HG02623 (cell line): ENCODE measurements around the gene TNFRSF9.
"Not testable (repeated sequence)": the region's sequence is repeated elsewhere in the genome, so short reads cannot be mapped to it uniquely, and the experiment has no call there.

ENCODE experiments used
- ATAC-seq: cut with Tn5 transposase; IDR thresholded peaks from one replicate; pipeline ENCODE4 v1.9.1; 2021; ENCODE audit warnings: moderate library complexity; ENCODE audit not compliant: unreplicated experiment

Gene TNFRSF9

DNA sequence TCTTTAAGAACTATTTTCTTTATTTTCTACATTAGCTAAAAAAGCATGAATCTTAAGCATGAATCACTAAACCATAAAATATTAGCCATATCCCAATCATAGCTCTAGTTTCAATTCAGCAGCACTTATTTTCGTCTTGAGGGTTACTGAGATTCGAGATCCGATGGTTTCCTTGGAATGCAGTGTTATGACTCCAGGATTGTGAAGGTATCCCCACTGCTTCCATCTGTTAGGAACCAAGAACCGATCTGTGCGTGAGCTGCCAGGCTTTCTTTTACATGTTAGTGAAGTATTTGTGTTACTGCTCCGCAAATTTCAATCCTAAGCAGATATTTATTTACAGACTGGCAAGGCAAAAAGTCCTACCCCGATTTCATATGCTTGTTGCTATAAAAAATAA, 18.8 kb downstream of the TNFRSF9 start:
- ATAC-seq = no peak

DNA sequence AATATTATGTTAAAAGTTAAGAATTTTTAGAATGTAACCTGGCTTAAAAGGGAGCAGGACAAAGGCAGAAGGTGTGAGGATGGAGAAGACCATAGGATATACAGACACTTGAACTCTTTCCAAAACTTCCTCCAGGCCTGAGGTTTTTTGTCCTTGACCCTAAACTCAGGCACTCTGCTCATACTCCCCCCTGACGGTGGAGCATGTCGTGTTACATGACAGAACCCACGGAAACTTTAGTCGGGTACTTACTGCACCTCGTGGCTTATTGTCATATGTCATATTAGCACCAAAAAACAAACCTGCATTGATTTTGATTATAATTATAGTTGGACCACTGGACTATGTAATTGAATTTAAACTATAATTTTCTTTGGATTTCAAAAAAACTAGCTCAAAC, 20.8 kb downstream of the TNFRSF9 start:
- no peak for ATAC-seq

DNA sequence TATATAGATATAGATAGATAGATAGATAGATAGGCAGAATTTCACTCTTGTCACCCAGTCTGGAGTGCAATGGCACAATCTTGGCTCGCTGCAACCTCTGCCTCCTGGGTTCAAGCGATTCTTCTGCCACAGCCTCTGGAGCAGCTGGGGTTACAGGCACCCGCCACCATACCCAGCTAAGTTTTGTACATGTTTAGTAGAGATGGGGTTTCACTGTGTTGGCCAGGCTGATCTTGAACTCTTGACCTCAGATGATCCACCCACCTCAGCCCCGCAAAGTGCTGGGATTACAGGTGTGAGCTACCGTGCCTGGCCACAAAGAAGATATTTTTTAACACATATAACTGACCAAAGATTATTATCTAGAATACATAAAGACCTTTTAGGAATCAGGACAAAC, 22.7 kb downstream of the TNFRSF9 start:
- not testable (repeated sequence) for ATAC-seq

DNA sequence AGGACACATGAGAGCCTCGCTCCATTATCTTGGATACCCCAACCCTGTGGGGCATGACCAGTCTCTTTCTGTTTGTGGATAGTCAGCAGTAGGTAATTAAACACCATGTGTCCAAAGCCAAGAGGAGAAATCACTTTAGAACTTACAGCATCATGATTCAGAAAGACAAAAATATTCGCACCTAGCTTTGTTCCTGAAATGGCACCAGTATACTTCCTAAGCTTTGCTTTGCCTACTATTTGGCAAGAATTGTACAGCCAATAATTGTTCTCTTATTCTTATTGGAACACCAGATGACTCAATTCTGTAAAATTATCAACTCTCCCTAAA, 24.2 kb downstream of the TNFRSF9 start:
- no peak for ATAC-seq

DNA sequence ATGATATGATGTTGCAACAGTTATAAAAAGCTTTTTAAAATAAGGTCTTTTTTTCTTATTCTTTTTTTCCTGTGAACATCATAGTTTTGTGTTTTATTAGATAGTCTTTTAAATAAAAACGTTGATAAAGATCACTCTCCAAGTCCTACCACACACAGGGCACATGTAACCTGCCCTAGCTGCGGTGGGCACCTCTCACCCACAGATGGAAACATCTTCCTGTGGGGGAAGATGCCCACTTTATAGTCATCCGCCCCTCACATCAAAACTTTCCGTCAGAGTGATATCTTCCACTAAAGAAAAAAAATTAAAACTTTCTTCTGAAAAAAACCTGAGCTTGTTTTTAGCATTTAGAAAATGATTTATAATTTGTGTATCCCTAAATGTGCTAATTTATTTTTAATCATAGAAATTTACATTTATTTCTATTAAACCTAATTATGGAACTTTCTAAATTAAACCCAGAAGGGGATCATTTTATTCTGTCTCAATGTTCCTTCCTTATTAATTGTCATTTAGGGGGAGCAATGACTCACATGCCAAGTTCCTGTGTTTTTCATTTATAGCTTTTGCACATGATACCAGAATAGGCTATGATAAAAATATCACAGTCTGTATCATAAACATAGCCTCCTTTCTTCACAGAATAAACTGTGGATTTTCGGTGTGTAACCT, 24.7 kb downstream of the TNFRSF9 start:
- no peak for ATAC-seq

DNA sequence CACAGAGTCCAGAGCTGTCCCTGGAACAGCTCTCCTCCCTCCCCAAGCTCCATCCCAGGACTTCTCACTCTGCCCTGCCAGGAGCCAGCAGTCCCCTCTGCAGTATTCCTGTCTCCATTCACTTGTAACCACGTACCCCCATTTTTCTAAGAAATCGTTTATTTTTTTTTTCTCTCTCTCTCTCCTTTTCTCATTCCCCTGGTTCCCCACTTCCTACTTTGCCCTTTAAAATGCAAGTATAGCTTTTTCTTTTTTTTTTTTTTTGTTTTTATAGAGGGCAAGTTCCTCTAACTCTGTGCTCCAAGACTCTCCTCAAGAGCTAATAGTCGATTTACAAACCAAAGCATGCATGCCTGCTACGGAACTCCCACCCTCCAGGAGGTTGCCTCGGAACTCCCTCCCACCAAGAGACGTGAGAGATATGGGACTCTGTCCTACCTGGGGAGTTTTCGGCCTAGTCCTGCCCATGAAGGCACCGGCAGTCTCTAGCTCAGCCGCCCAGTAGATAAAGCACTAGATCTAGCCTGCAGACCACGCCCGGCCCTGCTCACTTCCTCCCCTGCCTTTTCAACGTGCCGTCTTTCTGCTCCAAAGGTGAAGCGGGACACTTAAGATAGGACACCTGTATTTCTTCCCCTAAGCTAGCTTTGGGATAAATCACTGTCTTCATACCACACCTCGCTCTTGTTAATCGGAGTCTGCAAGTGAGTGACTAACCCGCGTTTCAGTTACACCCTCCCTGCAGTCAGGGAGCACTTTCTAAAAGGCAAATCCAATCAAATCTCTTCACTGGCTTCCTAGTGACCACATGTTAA, 27.7 kb downstream of the TNFRSF9 start:
- ATAC-seq = no peak

DNA sequence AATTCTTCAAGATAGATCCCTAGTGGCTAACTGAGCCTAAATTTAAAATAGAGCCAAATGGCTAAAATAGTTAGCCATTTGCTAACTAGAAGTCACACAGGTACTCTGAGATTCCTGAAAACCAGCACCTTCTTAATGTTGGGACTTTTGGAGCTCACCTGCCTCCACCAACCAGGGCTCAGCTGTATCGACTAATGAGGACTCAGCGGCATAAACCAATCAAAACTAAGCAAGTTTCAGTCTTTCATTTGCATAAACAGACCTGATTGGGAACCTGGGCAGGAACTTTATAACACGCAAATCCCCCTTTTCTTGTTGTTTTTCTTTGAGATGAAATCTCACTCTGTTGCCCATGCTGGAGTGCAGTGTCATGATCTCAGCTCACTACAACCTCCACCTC, 28.5 kb downstream of the TNFRSF9 start:
- no peak for ATAC-seq

DNA sequence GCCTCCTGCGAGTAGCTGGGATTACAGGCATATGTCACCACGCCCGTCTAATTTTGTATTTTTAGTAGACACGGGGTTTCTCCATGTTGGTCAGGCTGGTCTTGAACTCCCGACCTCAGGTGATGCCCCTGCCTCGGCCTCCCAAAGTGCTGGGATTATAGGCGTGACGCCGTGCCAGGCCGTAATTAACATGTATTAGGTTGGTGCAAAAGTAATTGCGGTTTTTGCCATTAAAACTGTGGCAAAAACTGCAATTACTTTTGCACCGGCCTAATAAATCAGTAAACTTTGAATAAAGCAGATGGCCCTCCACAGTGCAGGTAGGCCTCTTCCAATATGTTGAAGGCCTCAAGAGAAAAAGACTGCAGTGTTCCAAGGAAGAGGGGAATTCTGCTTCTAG, 35.4 kb downstream of the TNFRSF9 start:
- ATAC-seq = no peak

DNA sequence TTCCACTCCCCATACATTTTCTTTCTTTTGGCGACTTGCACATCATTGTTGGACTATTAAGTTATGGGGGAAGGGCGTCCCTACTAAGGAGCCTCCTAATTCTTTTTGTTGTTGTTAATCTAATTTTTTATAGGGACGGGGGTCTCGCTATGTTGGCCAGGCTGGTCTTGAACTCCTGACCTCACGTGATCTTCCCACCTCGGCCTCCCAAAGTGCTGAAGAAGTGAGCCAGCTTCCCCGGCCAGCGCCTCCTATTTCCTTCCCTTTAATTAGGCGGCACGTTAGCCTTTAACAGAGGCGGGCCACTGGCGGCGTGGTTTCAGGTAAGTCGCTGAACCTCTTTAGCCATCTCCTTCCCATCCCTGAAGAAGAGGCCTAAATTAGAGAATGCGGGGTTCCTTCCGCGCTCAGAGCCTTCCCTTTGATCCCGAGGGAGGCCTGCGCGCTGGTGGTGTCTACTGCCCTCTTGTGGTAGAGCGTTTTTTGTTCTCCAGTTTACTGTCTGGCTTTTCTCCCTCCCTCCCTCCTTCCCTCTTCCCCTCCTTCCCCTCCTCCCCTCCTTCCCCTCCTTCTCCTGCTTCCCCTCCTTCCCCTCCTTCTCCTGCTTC, 38.1 kb downstream of the TNFRSF9 start:
- ATAC-seq = no peak

DNA sequence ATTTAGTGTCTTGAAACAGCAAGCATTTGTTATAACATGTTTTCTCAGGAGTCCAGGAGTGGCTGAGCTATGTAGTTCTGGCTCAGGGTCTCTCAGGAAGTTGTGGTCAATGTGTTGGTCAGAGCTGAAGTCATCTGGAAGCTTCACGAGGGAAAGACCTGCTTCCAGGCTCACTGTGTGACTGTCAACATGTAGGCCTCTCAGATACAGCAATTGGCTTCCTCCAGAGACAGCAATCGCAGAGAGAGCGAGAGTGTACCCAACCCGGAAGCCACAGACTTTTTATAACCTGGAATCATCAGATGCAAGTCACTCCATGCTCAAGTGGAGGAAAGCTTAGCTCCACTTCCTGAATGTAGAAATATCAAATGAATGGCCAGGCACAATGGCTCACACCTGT, 40.9 kb downstream of the TNFRSF9 start:
- ATAC-seq = no peak

DNA sequence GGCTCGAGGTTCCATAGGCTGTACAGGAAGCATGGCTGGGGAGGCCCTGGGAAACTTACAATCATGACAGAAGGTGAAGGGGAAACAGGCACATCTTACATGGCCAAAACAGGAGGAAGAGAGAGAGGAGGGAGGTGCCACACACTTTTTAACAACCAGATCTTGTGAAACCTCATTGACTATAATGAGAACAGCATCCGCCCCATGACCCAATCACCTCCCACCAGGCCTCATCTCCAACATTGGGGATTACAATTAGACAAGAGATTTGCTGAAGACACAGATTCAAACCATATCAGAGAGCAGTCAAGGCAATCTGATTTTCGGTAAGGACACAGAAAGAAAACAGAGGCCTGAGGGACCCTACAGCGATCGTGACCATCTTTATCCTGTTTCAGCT, 41.7 kb downstream of the TNFRSF9 start:
- no peak for ATAC-seq

DNA sequence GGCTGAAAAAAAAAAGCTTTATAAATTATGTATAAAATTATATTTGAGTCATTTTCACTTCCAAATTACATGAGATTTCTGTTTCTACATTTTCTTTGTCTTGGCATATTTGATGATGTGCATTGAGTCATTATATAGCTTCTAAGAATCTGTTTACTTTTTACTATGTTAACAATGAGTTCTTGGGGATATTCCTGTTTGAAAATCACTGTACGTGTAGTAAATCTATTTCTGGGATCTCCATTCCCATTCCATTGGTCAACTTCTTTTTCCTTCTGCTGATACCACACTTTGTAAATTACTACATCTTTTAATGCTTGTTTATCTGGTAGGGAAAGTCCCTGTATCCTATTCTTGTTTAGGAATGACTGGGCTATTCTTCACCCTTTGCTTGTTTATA, 43.6 kb downstream of the TNFRSF9 start:
- no peak for ATAC-seq

DNA sequence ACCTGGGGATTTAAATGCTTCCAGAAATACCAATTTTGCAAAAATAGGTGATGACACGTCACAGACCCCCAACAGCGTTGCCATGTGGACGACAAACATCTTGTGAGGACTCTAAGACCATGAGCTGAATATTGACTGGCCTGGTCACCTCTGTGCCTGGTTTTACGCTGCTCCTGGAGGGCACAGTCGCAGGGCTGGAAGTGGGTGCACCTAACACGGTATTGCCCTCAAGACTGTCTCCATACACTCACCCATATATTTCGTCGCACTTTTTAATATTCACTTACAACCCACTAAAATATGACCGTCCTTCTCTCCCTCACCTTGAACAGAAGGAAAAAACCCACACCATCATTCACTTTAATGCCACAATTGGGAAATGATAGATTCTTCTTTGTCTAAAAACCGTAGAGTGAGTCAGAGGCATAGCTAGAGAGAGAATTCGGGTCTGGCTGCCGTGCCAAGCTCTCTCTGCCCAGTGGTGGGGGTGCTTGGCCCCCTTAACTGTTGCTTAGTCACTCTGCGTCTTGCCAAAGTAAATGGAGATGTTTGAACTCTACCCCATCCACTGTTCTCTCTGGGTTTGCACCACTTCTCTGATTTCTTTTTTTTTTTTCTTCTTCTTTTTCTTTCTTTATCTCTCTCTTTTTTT, 47.0 kb downstream of the TNFRSF9 start:
- no peak for ATAC-seq

DNA sequence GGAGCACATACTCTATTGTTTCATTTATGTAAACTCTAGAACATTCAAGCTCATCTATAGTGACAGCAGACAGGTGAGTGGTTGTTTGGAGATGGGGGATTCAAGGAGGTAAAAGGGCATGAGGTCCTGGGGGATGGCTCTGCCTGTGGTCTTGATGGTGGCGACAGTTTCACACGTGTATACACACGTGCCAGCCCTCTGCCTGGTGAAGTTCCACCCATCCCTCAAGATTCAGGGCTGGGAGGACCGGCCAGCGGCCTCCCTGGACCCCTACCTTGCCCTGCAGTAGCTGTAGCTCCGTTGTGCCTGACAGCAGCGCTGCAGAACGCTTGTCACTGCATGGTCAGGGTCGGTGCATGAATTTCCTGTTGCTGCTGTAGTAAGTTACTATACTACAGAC, 48.8 kb downstream of the TNFRSF9 start:
- ATAC-seq = no peak

DNA sequence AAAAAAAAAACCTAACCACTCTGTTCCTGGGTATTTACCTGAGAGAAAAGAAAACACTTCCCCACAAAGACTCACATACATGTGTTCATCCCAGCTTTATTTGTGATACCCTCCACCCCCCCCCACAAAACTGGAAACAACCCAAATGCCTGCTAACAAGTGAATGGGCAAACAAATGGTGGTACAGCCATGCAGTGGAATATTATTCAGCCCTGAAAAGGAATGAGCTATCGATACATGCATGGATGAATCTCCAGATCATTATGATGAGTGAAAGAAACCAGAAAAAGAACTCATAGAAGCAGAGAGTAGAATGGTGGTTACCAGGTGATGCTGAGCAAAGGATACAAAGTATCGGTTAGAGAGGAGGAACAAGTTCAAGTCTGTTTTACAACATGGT, 49.8 kb downstream of the TNFRSF9 start:
- ATAC-seq = no peak

DNA sequence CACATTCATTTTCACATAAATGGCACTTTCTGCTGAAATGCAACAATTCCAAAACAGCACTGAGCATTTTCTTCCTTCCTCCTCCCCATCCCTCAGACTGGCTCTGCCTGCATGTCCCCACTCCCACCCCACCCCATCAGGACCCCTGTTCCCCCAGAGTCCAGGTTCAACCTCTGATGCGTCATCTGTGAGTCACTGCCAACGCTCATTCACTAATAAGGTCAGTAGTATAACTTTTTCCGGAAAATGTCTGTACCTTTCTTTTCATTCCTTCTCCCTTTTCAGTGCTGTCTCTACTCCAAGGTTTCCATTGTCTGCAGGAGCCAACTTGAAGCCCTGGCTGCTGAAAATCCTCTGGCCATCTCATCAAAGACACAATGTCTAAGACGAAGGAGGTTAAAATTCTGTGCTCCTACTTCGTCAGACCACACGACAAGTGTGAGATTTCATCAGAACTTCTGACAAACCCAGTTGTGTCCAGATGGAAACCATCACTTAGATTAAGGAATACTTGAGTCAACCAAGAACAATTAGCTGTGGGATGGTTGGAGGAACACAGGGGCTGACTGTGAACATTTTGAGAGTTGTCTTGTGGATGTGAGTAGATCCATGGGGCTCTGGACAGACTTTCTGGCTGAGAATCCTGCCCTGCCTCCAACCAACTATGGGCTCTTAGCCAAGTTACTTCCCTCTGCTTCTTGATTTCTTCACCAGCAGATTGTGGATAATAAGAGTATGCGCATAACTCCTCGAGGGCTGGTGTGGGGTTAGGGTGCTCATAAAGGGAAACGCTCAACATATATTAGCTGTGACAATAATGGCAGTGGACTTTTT, 52.2 kb downstream of the TNFRSF9 start:
- ATAC-seq = no peak

DNA sequence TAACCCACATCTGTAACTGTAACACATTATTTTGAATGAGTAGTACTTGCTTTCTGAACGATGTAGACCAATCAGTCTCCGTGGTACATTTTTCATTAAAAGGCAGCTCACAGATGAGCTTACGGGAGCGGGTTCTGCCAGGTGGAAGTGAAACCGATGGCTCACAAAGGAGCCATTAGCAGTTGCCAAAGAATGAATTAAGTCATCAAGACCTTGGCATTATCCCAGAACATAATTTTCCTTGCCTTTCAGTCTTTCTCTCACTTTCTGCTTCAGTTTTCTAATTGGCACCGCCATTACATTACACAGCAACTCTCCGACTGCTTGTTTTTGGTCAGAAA, 54.3 kb downstream of the TNFRSF9 start:
- ATAC-seq = no peak

DNA sequence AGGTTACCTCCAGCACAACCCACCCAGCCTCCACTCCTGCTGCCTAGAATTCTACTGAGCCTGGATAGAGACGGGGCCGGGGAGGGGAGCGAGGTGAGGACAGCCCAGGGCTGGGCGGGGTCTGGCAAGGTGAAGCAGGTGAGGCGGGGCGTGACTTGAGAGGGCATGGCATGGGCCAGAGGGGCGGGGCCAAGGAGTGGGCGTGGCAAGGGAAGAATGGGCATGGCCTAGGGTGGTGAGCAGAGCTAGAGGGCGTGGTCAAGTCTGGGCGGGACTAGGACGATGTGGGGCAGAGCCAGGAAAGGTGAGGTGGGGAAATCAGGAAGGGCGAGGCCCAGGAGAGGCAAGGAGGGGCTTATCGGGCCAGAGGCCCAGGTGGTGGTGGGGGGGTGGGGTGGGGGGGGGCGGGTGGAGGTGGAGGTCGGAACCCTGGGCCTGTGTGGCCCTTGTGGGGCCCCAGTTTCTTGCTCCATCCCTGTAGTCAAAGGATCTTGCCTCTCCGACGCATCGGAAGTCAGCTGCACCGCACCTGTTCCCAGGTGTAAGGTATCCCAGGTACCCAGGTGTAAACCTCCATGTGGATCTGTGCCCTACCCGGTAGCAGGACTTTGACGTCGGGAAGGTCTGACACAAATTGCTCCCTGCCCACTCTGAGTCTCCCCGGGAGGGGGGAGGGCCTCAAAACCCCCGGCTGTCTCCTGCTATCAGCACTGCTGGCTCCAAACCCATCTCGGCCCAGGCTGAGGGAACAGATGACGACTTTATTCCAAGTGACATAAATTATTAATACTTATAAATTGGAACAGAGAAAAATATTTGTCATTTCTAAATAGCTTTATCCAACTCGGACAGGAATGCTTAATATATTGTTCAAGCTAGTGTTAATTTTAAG, 54.9 kb downstream of the TNFRSF9 start:
- no peak for ATAC-seq

DNA sequence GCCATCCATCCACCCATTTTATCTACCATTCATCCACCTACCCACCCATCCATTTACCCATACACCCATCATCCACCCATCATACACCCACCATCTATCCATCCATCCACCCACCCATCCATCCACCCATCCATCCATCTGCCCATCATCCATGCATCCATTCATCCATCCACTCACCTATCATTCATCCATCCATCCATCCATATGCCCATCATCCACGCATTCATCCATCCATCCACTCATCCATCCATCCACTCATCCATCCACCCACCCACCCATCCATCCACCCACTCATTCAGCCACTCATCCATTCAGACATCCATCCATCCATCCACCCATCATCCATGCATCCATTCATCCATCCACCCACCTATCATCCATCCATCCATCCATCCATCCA, 55.9 kb downstream of the TNFRSF9 start:
- no peak for ATAC-seq

DNA sequence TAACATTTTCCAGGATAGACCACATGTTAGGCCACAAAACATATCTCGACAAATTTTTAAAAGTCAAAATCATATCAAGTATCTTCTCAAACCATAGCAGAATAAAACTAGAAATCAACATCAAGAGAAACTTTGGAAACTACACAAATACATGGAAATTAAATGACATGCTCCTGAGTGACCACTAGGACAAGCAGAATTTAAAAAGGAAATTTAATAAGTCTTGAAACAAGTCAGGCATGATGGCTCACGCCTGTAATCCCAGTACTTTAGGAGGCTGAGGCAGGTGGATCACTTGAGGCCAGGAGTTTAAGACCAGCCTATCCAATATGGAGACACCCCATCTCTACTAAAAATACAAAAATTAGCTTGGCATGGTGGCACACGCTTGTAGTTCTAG, 61.4 kb downstream of the TNFRSF9 start:
- no peak for ATAC-seq
